ENCODE results near the gene EML4. TPM values are rescaled to one million over a fixed set of nuclear protein-coding genes. Genes with fewer than 3 reads are reported as not detected.

Gene EML4
- total and polyA plus RNA-seq, 12 donors, result 29.9 to 64.0 (median 51.9) TPM

GRCh38 chr2:42138163-42139015 is 30.8 kb upstream of the EML4 start:
- H3K36me3 ChIP-seq (replicated peaks in 1 of 2), result no peaks in the 10 kb centered on the region
- intact Hi-C loops (cut with DNase I), result no loop called here
- no peaks in the 10 kb centered on the region for H3K9me3 ChIP-seq (replicated peaks in 1 of 3)
- H3K4me1 ChIP-seq (replicated peaks in 1 of 2), result peaks cover 31 to 69% of the 10 kb centered on the region in 2 donors
- DNase-seq, result peak in 5 of 7 donors; percentile 32 to 62 (median 43)
- H3K27ac ChIP-seq, result peak overlapping the region in 1 of 5 donors; percentile 11
- TF ChIP-seq POLR2A (IDR thresholded peaks at IDR 0.05), result no peak
- no peak for TF ChIP-seq CTCF (IDR thresholded peaks at IDR 0.05)
- H3K27me3 ChIP-seq, result no peaks in the 10 kb centered on the region
- no peak overlapping the region for H3K4me3 ChIP-seq
- WGBS, 4 donors, result 80 to 94% (median 84%) methylated on average over 5 of the region's 5 CpGs

GRCh38 chr2:42139101-42139500 is 30.1 kb upstream of the EML4 start:
- Histone ChIP-seq H3K27me3 (no peaks in the 10 kb centered on the region), H3K36me3 (replicated peaks in 1 of 2) (no peaks in the 10 kb centered on the region), H3K4me3 (no peak overlapping the region), H3K4me1 (replicated peaks in 1 of 2) (peaks cover 27 to 63% of the 10 kb centered on the region in 2 donors), H3K9me3 (replicated peaks in 1 of 3) (no peaks in the 10 kb centered on the region), H3K27ac (peak overlapping the region in 1 of 5 donors; percentile 1)
- DNase-seq, result peak in 1 of 7 donors; percentile 12
- intact Hi-C loops (cut with DNase I), result no loop called here
- WGBS, 4 donors, result 76 to 84% (median 80%) methylated on average over 3 of the region's 3 CpGs
- no peak for TF ChIP-seq CTCF (IDR thresholded peaks at IDR 0.05)
- no peak for TF ChIP-seq POLR2A (IDR thresholded peaks at IDR 0.05)

GRCh38 chr2:42140496-42140895 is 28.7 kb upstream of the EML4 start:
- no peaks in the 10 kb centered on the region for H3K9me3 ChIP-seq (replicated peaks in 1 of 3)
- intact Hi-C loops (cut with DNase I), result no loop called here
- no peaks in the 10 kb centered on the region for H3K36me3 ChIP-seq (replicated peaks in 1 of 2)
- DNase-seq, result no peak
- no peak for TF ChIP-seq POLR2A (IDR thresholded peaks at IDR 0.05)
- no peak for TF ChIP-seq CTCF (IDR thresholded peaks at IDR 0.05)
- H3K27me3 ChIP-seq, result no peaks in the 10 kb centered on the region
- 91 to 100% (median 97%) methylated on average over 2 of the region's 2 CpGs for WGBS, 4 donors
- H3K4me1 ChIP-seq (replicated peaks in 1 of 2), result peaks cover 27 to 60% of the 10 kb centered on the region in 2 donors
- no peak overlapping the region for H3K4me3 ChIP-seq
- peak overlapping the region in 2 of 5 donors; percentile 89 to 92 for H3K27ac ChIP-seq

- no peak for TF ChIP-seq CTCF (IDR thresholded peaks at IDR 0.05)
- TF ChIP-seq POLR2A (IDR thresholded peaks at IDR 0.05), result peak in 1 of 2 donors; percentile 5
- no peaks in the 10 kb centered on the region for H3K9me3 ChIP-seq (replicated peaks in 1 of 3)
- peaks cover 27 to 50% of the 10 kb centered on the region in 2 donors for H3K4me1 ChIP-seq (replicated peaks in 1 of 2)
- intact Hi-C loops (cut with DNase I), result loop anchor here in 1 of 2 donors (2.0 kb wide), 1 partner anchor 19 kb away; no protein-coding TSS in a partner anchor
- no peaks in the 10 kb centered on the region for H3K36me3 ChIP-seq (replicated peaks in 1 of 2)
- 11 to 23% (median 18%) methylated on average over 13 of the region's 13 CpGs for WGBS, 4 donors
- H3K4me3 ChIP-seq, result peak overlapping the region in 1 of 4 donors; percentile 34
- DNase-seq, result peak; percentile 57 to 73 (median 60)
- H3K27me3 ChIP-seq, result no peaks in the 10 kb centered on the region
- H3K27ac ChIP-seq, result peak overlapping the region in 4 of 5 donors; percentile 57 to 92 (median 78)
Observed at GRCh38 chr2:42141687-42142546, 27.2 kb upstream of the EML4 start.

Data from adrenal gland (tissue), 12 donors.